Activated CD8-positive, alpha-beta memory T cell treated with anti-CD3 and anti-CD28 coated beads, Interleukin-2, amount 50 U/mL, for 4 hours (primary cell): Measurements from ENCODE around the gene SLC34A3.

Source experiments
- DNase-seq: peaks from one replicate; pipeline ENCODE4 v3.0.0-alpha.2; 2020

The SLC34A3 gene

GRCh38 chr9:137230705-137231371 is at the start of gene SLC34A3:
Gene SLC34A3, plus strand, starts transcription at chr9:137230901. Its CDS starts 802 bp downstream, at chr9:137231703.
- no peak for DNase-seq

- DNase-seq: no peak
These were observed 49.0 kb upstream of the SLC34A3 start for GRCh38 chr9:137181680-137182079.

GRCh38 chr9:137182836-137183235 is 47.9 kb upstream of the SLC34A3 start:
- DNase-seq: no peak

- DNase-seq: no peak
These were observed 46.6 kb upstream of the SLC34A3 start for GRCh38 chr9:137183980-137184595.

- no peak for DNase-seq
These were observed 45.6 kb upstream of the SLC34A3 start for GRCh38 chr9:137184881-137185660.

GRCh38 chr9:137185921-137186320 is 44.8 kb upstream of the SLC34A3 start:
- no peak for DNase-seq

GRCh38 chr9:137186385-137186784 is 44.3 kb upstream of the SLC34A3 start:
- DNase-seq: no peak

- DNase-seq: no peak
These were observed 43.3 kb upstream of the SLC34A3 start for GRCh38 chr9:137187386-137187785.

GRCh38 chr9:137188086-137188489 is 42.6 kb upstream of the SLC34A3 start:
- DNase-seq: no peak

GRCh38 chr9:137188490-137189296 is 42.0 kb upstream of the SLC34A3 start, which contains the start of the genes ANAPC2 and SSNA1:
Gene ANAPC2, minus strand, starts transcription at chr9:137188560. Its CDS starts 28 bp downstream, at chr9:137188532.
Gene SSNA1, plus strand, starts transcription at chr9:137188676. Its CDS starts 51 bp downstream, at chr9:137188727.
- peak; percentile 94 for DNase-seq

GRCh38 chr9:137189297-137190295 is 41.1 kb upstream of the SLC34A3 start:
- DNase-seq: no peak

GRCh38 chr9:137190315-137190856 is 40.3 kb upstream of the SLC34A3 start:
- DNase-seq: no peak

GRCh38 chr9:137191245-137191644 is 39.5 kb upstream of the SLC34A3 start:
- no peak for DNase-seq

- no peak for DNase-seq
These were observed 38.8 kb upstream of the SLC34A3 start for GRCh38 chr9:137191691-137192447.

- DNase-seq: no peak
These were observed 38.3 kb upstream of the SLC34A3 start for GRCh38 chr9:137192448-137192780.

GRCh38 chr9:137192859-137193258 is 37.8 kb upstream of the SLC34A3 start:
- DNase-seq: no peak

GRCh38 chr9:137193771-137194170 is 36.9 kb upstream of the SLC34A3 start:
- no peak for DNase-seq

GRCh38 chr9:137194388-137194787 is 36.3 kb upstream of the SLC34A3 start:
- no peak for DNase-seq

GRCh38 chr9:137194909-137195308 is 35.8 kb upstream of the SLC34A3 start:
- no peak for DNase-seq

- no peak for DNase-seq
These were observed 35.0 kb upstream of the SLC34A3 start for GRCh38 chr9:137195525-137196220.
